ENCODE results near the gene SLFN12.
"Not testable (repeated sequence)": the region's sequence is repeated elsewhere in the genome, so short reads cannot be mapped to it uniquely, and the experiment has no call there.

SLFN12 gene

DNA sequence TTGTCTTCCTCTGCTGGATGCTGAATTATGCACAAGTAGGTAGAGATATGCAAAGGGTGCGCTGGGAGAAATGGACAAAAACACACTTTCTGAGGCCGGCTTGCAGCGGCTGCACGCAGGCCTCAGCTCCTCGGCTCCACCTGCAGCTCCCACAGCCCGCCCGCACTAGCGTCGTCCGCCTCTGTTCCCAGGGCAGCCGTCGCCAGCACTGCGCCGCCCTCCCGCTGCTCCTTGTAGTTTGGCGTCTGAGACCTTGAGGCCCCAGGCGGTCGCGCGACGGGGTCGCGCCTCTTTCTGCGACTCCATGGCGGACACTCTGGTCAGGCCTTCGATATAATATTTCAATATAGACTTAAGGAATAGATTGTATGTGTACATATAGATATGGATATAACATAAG lies 24.8 kb downstream of the SLFN12 start:
- no peak for FAIRE-seq

DNA sequence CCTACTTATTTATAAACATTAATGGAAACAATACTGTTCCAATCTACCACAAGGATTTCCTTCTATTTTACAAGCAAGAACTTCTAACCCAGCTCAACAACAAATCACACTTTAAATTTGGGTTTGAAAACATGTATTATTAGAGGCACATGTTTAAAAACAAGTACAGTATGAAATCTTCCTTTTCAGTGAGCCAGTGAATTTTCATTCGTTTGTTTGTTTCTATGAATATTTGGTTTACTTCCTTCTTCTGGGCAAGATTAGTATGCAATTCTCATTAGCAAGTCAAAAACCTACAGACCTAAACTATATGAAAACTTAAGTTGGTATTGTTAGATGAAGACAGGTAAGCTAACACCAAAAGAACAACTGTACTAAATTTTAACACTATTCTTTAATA lies 25.7 kb downstream of the SLFN12 start:
- FAIRE-seq: no peak

DNA sequence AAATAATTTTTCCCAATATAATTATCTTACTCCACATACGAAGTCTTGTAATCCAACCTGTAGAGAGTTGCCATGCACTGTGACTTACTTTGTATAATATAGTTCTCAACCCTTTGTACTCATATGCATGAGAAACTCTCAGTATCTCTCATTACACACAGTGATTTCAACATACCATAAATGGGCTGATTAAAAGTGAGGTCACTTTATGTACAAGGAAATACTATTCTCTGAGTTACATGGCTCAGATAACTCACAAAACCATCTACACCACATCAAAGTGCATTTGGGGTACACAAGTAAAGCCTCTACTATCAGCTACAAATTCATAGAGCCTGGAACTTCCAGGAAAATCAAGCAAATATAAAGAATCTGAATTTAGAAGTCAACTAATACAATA lies 27.9 kb downstream of the SLFN12 start:
- no peak for FAIRE-seq

DNA sequence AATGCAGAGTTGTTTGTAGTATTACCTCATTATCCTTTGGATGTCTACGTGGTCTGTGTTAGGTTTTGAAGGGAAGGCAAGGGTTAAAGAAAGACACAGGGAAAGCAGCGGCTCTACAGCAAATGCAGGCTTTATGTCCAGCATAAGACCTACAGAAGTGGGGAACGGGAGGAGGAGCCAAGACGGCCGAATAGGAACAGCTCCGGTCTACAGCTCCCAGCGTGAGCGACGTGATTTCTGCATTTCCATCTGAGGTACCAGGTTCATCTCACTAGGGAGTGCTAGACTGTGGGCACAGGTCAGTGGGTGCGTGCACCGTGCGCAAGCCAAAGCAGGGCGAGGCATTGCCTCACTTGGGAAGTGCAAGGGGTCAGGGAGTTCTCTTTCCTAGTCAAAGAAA lies 38.5 kb downstream of the SLFN12 start:
- FAIRE-seq: not testable (repeated sequence)

DNA sequence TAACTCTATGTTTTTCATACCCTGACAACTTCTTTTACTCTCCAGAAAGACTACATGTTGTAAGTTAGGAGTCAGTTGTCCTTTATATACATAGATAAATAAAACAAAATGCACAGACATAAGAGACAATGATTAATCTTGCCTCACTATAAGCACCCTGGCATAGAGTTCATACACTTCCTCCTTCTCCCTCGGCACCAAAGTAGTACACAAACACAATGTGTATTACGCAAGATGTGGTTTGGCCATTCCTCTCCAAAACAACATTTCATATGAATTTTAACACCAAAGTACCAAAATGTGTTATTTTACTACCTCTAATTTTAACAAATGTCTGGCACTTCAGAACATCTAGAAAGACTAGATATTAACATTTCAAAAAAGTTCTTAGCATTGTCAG lies 41.6 kb downstream of the SLFN12 start:
- FAIRE-seq: no peak

DNA sequence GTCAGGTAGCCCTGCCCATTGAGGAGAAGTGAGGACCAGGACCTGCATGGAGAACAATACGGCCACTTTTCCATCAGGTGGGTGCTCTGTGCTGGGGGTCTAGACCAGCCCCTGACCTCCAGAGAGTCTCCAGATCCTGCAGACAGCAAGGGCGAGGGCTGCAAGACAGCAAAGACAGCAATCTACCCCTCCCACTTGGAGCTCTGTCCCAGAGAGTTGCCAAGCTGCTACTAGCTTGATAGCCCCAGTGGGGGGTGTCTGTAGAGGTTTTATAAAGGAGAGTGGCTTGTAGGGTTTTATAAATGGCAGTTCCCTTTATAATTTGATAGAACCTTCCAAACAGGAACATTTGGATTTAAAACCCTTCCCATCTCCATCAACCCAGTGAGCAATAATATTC lies 42.1 kb downstream of the SLFN12 start:
- no peak for FAIRE-seq

DNA sequence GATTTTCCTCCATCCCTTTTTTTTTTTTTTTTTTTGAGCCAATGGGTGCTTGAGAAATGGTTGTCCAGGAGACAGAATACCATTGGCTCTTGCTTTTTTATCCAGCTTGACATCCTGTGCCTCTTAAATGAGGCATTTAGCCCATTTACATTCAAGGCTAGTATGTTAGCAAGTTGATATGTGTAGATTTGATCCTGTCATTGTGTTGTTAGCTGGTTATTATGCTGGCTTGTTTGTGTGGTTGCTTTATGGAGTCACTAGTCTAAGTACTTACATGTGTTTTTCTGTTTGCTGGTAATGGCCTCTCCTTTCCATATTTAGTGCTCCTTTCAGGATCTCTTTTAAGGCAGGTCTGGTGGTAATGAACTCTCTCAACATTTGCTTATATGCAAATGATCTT lies 44.8 kb downstream of the SLFN12 start:
- FAIRE-seq: no peak

DNA sequence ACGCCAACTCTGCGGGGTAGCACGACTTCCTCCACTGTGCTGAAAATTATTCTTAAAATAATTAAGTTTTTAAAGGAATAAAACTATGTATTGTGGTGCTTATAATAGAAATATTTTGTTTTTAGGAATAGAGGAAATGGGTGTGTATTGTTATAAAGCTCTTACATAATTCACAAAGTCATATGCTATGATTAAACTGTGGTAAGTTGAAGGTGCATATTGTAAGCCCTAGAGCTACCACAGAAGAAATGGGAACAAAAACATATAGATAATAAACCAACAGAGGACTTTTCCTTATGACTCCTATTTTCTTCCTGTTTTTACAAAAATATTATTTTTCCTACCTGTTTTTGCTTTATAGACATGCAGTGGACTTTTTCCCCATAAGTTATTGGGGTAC lies 54.6 kb downstream of the SLFN12 start:
- no peak for FAIRE-seq

DNA sequence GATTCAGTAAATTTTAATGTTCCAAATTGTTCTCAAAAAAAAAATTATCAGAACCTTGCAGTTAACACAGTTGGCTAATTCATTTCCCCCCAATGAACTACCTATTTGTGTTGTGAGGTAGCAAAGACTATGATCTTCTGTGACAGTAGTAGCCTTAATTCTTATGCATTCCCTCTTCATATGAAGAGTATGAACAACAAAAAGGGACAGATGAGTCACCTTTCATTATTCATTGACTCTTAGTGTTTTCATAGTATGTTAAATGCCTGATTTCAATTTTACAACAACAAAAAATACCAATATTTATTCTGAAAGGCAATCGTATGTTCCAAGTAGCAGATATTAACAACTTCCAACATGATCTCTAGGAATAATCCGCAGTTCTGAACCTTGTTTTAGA lies 55.2 kb downstream of the SLFN12 start:
- no peak for FAIRE-seq

DNA sequence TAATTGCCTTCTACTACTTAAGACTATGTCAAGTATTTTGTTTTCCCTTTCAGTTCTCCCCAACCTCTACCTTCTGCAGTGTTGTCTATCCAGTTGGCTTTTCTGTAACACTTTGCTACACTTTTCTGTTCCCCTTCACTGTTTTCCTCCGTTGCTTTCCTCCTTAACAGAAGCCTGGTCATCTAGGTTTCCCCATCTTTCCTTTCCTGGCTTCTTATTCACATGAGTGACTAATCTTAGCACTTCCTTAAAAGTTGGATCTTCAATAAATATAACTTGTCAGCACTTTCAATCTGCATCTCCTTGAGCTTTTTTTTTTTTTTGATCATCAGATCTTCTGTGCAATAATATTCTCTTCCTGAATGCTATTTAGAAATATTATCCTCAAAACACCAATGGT lies 56.1 kb downstream of the SLFN12 start:
- FAIRE-seq: no peak

DNA sequence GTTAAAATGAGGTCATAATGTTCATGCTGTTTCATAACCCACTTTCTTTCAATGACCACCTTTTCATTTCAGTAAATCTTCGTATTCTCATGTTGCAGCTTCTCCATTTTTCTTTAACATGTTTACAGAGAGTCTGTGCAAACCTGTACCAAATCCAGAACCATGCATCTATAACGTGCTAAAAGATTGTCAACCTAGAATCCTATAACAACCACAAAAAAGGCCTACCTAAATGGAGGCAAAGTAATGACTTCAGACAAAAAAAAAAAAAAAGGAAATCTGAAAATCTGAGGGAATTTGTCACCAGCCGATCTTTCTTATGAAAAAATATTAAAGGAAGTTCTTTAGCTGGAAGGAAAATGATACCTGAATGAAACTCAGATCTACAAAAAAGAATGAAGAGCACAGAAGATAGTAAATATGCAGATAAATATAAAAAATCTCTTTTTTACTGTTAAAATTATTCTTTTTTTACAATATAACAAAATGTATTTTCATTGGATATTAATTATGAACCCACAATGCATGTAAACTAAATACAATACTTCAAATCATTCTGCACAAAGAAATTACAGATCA lies 57.4 kb downstream of the SLFN12 start:
- FAIRE-seq: peak; percentile 78

DNA sequence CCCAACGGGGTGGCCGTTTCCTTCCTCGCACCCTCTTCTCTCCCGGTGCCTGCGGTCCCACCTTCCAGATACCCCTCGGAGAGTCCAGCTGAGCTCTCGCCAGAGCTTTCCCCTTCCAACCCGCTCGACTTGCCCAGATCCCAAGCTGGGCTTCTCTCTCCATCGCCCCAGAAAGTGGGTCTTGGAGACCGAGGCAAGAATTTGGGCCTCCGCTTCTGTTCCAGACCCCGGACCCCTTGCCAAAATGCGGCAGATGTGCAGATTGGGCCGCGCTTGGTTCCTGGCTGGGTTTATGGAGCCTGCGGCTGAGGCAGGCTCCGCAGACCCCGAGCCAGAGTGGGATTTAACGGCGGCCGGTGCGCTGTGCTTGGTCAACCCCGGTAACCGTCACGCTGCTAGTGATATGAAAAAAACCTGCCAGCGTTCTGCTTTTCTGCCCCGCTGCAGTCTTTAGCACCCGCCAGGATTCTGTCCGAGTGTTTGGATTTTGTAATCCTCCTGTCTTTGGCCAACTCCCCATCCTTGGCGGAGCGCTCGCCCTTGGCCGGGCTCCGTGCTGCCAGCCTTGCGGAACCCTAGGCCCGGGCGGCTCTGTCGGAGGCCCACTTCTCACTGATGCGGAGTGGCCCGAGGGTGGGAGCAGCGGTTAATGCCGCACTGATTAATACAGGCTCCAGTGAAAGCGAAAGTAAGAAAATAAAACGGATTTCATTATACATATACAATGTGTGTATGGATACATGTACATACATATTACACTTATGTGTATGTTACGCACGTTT lies 58.1 kb downstream of the SLFN12 start:
- no peak for FAIRE-seq

DNA sequence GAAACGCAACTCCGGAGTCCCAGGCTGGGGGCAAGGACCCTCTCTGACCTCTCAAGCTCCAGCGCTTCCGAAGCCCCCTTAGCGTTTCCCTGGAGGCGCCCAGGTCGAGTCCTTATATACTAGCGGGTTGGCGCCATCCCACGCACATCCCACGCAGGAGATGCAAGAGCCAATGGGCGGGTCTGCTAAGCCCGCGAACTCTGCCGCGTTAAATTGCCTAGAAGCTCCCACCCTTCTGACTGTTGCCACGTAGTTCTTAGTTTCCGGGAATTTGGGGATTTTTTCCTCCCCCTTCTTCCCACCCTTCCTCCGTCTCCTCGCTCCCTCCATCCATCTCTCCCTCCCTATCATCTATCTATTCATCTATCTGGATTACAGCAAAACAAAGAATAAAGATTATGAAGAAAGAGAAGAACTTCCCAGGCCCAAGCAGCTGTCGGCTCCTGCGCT lies 58.7 kb downstream of the SLFN12 start, which contains the start of gene SLFN11:
TSS of gene SLFN11 (minus strand) at position 88 of the 450 bp plus-strand sequence. CDS start 9,814 bp downstream, outside the sequence.
- no peak for FAIRE-seq

DNA sequence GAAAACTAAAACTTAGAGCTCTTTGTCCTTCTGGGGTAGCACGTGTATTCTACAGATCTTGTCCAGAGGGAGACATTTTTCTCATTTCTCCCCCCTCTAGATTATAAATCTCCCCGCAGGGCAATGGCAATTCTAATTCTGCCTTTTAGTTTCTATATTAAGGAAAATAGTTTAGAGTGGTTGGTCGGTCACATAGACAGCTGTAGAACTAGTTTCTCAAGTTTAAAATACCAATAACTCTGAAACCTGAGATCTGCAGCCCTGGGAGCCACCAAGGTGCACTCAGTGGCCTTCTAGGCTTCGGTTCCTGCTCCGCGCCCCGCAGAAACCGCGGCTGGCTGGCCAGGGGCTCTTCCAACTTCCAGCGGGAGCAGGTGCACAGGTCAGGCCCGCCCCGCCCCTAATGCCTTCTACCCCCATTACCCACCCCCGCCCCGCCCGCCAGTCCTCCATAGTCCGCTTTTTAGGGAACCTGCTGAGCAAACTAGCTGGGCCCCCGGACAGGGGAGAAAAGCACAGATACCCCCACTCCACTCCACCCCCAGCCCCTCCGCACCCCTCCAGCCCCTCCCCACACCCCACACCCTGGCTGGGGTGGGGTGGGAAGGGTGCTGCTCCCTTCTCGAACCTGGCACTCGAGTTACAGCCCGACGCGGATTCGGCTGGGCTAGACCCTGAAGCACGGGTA lies 59.3 kb downstream of the SLFN12 start:
- FAIRE-seq: no peak

DNA sequence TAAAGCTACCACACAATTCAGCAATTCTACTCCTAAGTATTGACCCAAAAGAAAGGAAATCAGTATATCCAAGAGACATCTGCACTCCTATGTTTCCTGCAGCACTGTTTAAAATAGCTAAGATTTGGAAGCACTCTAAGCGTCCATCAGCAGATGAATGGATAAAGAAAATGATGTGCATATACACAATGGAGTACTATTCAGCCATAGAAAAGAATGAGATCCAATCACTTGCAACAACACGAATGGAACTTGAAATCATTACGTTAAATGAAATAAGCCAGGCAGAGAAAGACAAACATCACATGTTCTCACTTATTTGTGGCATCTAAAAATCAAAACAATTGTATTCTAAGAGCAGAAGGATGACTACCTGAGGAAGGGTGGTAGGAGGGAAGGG lies 60.4 kb downstream of the SLFN12 start:
- FAIRE-seq: no peak

DNA sequence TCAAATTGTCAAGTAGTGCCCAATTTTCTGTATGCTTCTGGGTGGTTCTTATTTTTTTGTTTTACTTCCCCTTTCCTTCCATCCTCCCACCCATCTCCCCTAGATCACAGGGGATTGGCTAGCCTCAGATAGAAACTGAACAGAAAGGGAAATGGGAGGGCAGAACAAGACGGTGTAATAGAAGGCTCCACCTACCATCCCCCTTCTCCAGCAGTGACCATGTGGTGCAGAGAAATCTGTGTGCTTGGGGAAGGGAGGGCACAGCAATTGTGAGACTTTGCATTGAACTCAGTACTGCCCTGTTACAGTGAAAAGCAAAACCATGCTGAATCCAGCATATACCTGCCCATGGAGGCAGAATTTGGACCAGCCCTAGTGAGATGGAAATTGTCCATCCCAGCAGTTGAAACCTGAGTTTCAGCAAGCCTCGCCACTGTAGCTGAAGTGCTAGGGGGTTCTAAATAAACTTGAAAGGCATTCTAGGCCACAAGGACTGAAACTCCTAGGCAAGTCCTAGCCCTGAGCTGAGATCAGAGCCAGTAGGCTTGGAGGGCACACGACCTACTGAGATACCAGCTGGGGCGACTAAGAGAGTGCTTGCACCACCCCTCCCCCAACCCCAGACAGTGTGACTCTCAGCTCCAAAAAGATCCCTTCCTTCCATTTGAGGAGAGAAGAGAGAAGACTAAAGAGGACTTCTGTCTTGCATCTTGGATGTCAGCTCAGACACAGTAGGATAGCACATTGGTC lies 64.0 kb downstream of the SLFN12 start:
- FAIRE-seq: no peak

DNA sequence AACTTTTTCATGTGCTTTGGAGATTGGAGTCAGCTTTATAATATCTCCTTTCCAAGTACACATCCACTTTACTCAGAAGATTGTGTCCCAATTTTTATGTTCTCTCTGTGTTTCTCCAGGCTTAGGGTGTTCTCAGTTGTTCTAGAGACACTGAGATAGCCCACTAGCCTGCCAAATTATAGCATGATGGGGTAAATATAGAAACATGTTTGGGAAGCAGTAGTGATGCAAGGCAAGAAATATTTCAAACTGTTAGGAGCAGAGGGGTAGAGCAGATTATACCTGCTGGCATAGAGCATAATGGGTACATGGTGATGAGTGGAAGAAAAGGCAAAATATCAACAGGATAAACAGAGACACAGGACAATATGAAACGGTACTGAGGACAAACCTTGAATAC lies 71.3 kb downstream of the SLFN12 start:
- FAIRE-seq: no peak

Measured in colon (tissue), 2 donors.